K562 (cell line): Measurements from ENCODE around the gene CRACR2B. TPM values are rescaled to one million over a fixed set of nuclear protein-coding genes. Genes with fewer than 3 reads are reported as not detected.

ENCODE experiments used
- BCL6 ChIP-seq: fragments of 250-450 bp; sonication (Bioruptor Pico); IDR thresholded peaks from 2 replicates; pipeline ENCODE4 v1.4.0; 2020
- BRCA1 ChIP-seq, 2 experiments: fragments of 450-650 bp in 1 of 2; sonication (generic) in 1 of 2; formaldehyde crosslinking in 1 of 2; IDR thresholded peaks; 2 replicates each; pipeline versions ENCODE4 v1.5.0 to v1.6.1; 2017 to 2020; ENCODE audit warnings: mild to moderate bottlenecking in 1 of 2, missing genetic modification reagents in 1 of 2
- CEBPZ ChIP-seq: fragments of 150-350 bp; IDR thresholded peaks from 2 replicates; pipeline ENCODE4 v1.6.1; 2014; ENCODE audit warnings: low read depth, mild to moderate bottlenecking, low read length, borderline replicate concordance
- ERF ChIP-seq: fragments of 450-650 bp; formaldehyde crosslinking; IDR thresholded peaks from 2 replicates; pipeline ENCODE4 v1.4.0; 2020; ENCODE audit warnings: mild to moderate bottlenecking, mixed read lengths
- FOS ChIP-seq: IDR thresholded peaks from 3 replicates; pipeline ENCODE4 v1.6.1; 2011; ENCODE audit not compliant: insufficient read length; ENCODE audit errors: extremely low read depth
- MCM3 ChIP-seq: fragments of 450-650 bp; IDR thresholded peaks from 2 replicates; pipeline ENCODE4 v1.6.1; 2016
- MIER1 ChIP-seq: fragments of 450-650 bp; IDR thresholded peaks from 2 replicates; pipeline ENCODE4 v1.6.1; 2016; ENCODE audit warnings: antibody characterized with exemption, mild to moderate bottlenecking, low read depth
- MTA1 ChIP-seq: fragments of 450-650 bp; IDR thresholded peaks from 2 replicates; pipeline ENCODE4 v1.6.1; 2017; ENCODE audit warnings: borderline replicate concordance
- NCOA4 ChIP-seq: fragments of 450-650 bp; IDR thresholded peaks from 2 replicates; pipeline ENCODE4 v1.6.1; 2018; ENCODE audit warnings: mild to moderate bottlenecking; ENCODE audit not compliant: partially characterized antibody
- NFRKB ChIP-seq: fragments of 450-650 bp; IDR thresholded peaks from 2 replicates; pipeline ENCODE4 v1.6.1; 2016; ENCODE audit warnings: low read depth
- NR2C2 ChIP-seq, 2 experiments: fragments of 200-800 bp in 1 of 2; sonication (Bioruptor generic) in 1 of 2; sonication (generic) in 1 of 2; formaldehyde crosslinking in 1 of 2; IDR thresholded peaks; 2 replicates each; pipeline versions ENCODE4 v1.6.1 to v1.8.0; 2016 to 2022; ENCODE audit warnings: mild to moderate bottlenecking in 1 of 2, missing compliant biosample characterization in 1 of 2, missing genetic modification characterization in 1 of 2, missing genetic modification reagents in 1 of 2
- PTRF ChIP-seq: fragments of 450-650 bp; IDR thresholded peaks from 2 replicates; pipeline ENCODE4 v1.6.1; 2016; ENCODE audit warnings: mild to moderate bottlenecking, missing genetic modification characterization, missing compliant biosample characterization
- RBM25 ChIP-seq: fragments of 200-400 bp; formaldehyde crosslinking; IDR thresholded peaks from 2 replicates; pipeline ENCODE4 v1.6.1; 2018; ENCODE audit warnings: low read length, low read depth, moderate library complexity; ENCODE audit not compliant: severe bottlenecking
- SNIP1 ChIP-seq: fragments of 450-650 bp; IDR thresholded peaks from 2 replicates; pipeline ENCODE4 v1.7.1; 2017; ENCODE audit warnings: low read depth, mild to moderate bottlenecking
- THRAP3 ChIP-seq: fragments of 450-650 bp; IDR thresholded peaks from 2 replicates; pipeline ENCODE4 v1.6.1; 2016; ENCODE audit warnings: mild to moderate bottlenecking, inconsistent platforms, borderline replicate concordance
- ZBTB1 ChIP-seq: sonication (generic); formaldehyde crosslinking; IDR thresholded peaks from 2 replicates; pipeline ENCODE4 v1.8.1; 2023; ENCODE audit warnings: missing genetic modification reagents, low read depth, mild to moderate bottlenecking, borderline replicate concordance
- ZKSCAN3 ChIP-seq: fragments of 250-450 bp; sonication (Bioruptor Pico); IDR thresholded peaks from 2 replicates; pipeline ENCODE4 v1.4.0; 2020
- ZNF384 ChIP-seq: IDR thresholded peaks from 2 replicates; pipeline ENCODE4 v1.6.1; 2012; ENCODE audit warnings: low read depth, low read length, improper control_type of control experiment
- ZNF778 ChIP-seq: fragments of 450-650 bp; formaldehyde crosslinking; IDR thresholded peaks from 2 replicates; pipeline ENCODE4 v1.4.0; 2020; ENCODE audit warnings: mild to moderate bottlenecking, moderate library complexity
- ZNF79 ChIP-seq: fragments of 250-450 bp; sonication (Bioruptor Pico); IDR thresholded peaks from 2 replicates; pipeline ENCODE4 v1.4.0; 2020; ENCODE audit warnings: low read depth, mild to moderate bottlenecking, moderate library complexity
- polyA plus RNA-seq, 8 experiments: library from polyadenylated mRNA; depleted of rRNA in 4 of 8; stranded (reverse) in 5 of 8; unstranded in 3 of 8; fragments of >200 nt; fragmentation: Nextera tagmentation in 2 of 8; fragmentation: Illumina TruSeq in 1 of 8; extraction: Ambion mirVana in 2 of 8; extraction: Trizol in 1 of 8; gene quantifications; 2 replicates each; pipeline versions ENCODE4 v1.2.1 to v1.2.3, GENCODE V29; 2011 to 2014; ENCODE audit warnings: inconsistent platforms in 1 of 8, missing spikeins in 1 of 8
- total RNA-seq, 7 experiments: library from RNA; depleted of rRNA in 6 of 7; stranded (reverse); fragments of >200 nt in 6 of 7; fragmentation: Illumina TruSeq in 2 of 7; extraction: Trizol in 2 of 7; gene quantifications; 2 replicates each; pipeline versions ENCODE4 v1.2.1 to v1.2.3, GENCODE V29; 2011 to 2021; ENCODE audit warnings: low replicate concordance in 1 of 7
- TF ChIP-seq, protein P1 (sequence below), 3 experiments: fragments of 200-800 bp in 1 of 3; sonication (Bioruptor generic) in 1 of 3; sonication (generic) in 1 of 3; formaldehyde crosslinking in 1 of 3; IDR thresholded peaks; 2 replicates each; pipeline versions ENCODE4 v1.6.1 to v1.8.0; 2016 to 2022; ENCODE audit warnings: mild to moderate bottlenecking in 2 of 3, missing compliant biosample characterization in 2 of 3, missing genetic modification characterization in 2 of 3, missing genetic modification reagents in 1 of 3
- TF ChIP-seq, protein P2 (sequence below): fragments of 250-450 bp; sonication (Bioruptor Pico); IDR thresholded peaks from 2 replicates; pipeline ENCODE4 v1.9.0; 2021; ENCODE audit warnings: mild to moderate bottlenecking

The CRACR2B gene
- total and polyA plus RNA-seq, 9 of the 15 experiments (the other 6 are each of a cell fraction or from before 2014, with no cell fraction given): 0.10 to 51.0 (median 6.0) TPM

GRCh38 chr11:796565-797295, 31.0 kb upstream of the CRACR2B start (continued):
- TF ChIP-seq CEBPZ (no peak), NR2C2 (CRISPR knock-in tag; IDR thresholded peaks at IDR 0.05) (0 out of 2 replicates have a peak, but pooled peaks have one; percentile 14), NR2C2 (tag; IDR thresholded peaks at IDR 0.05) (peak; percentile 49), MIER1 (no peak), ZKSCAN3 (no peak), NCOA4 (no peak), ERF (CRISPR knock-in tag) (no peak), BCL6 (CRISPR knock-in tag) (no peak), BRCA1 (IDR thresholded peaks at IDR 0.05) (no peak), BRCA1 (CRISPR knock-in tag; IDR thresholded peaks at IDR 0.05) (no peak), PTRF (no peak), ZBTB1 (CRISPR knock-in tag) (no peak), ZNF778 (CRISPR knock-in tag) (no peak), MTA1 (no peak), THRAP3 (no peak), ZNF79 (CRISPR knock-in tag) (no peak), ZNF384 (no peak), NFRKB (no peak), SNIP1 (no peak), RBM25 (no peak), FOS (no peak), MCM3 (no peak)
- TF ChIP-seq, protein P1, sequence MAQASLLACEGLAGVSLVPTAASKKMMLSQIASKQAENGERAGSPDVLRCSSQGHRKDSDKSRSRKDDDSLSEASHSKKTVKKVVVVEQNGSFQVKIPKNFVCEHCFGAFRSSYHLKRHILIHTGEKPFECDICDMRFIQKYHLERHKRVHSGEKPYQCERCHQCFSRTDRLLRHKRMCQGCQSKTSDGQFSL (CRISPR knock-in tag; IDR thresholded peaks at IDR 0.05): peak; percentile 69; the same call in 1 of the 2 replicates
- TF ChIP-seq, protein P1 (tag; IDR thresholded peaks at IDR 0.05): no peak
- TF ChIP-seq, protein P2, sequence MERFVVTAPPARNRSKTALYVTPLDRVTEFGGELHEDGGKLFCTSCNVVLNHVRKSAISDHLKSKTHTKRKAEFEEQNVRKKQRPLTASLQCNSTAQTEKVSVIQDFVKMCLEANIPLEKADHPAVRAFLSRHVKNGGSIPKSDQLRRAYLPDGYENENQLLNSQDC: no peak
